ENCODE results near the gene PIGU. TPM values are rescaled to one million over a fixed set of nuclear protein-coding genes. Genes with fewer than 3 reads are reported as not detected.
"Not testable (repeated sequence)": the region's sequence is repeated elsewhere in the genome, so short reads cannot be mapped to it uniquely, and the experiment has no call there.

PIGU gene
- 20.3 TPM for polyA plus RNA-seq (ENCODE audit: insufficient read length)

DNA sequence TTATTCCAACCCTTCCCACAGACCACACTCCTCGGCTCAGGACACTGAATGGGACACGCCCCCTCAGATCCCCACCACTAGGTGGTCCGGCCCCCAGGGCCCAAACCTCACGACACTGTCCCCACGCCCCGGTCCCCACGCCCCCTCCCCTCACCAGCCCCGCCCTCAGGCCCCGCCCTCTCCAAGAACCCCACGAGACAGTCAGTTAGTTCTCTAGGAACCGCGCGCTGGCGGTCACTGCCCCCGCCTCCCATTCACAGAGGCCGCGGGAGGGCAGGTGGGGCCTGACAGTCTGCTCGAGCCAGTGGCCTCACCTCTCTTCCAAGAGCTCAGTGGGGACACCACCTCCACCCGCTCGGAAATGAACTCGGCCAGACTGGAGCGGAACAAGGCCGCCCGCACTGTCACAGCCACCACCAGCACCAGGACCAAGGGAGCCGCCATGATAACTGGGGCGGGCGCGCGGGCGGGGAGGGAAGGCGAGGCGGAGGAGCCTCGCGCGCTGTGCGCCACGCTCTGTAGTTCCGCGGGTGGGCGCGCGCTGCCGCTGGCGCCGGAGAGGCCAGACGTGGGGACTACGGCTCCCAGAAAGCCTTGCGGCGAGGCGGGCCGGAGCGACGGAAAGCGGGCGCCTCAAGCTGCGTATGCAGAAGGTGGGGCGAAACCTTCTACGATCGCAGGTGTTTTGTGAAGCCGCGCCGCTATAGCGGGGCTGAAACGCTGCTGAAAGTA is at the start of gene PIGU:
Gene PIGU, minus strand, starts transcription at position 451 of the 732 bp plus-strand sequence. Its CDS starts 7 bp downstream, at position 444.
- peak; percentile 87 for DNase-seq (ENCODE audit: low read depth)

DNA sequence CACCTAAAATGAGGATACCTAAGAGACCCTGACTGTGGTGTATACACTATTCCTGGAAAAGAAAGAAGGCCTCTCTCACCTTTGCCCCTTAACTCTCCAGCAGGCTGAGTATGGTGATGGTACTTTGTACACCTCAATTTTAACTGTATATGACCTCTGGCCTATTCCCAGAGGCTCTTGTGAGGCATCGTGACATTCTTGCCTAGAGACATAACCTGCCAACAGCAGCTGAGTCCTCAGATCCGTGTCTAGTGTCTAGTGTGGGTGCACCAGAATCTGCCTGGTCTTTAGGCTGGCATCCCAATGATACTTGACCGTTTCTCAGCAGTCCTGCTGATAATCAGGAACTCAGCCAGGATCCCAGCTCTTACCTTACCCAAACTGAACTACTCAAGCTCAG is 47.3 kb upstream of the PIGU start:
- DNase-seq (ENCODE audit: low read depth): no peak

DNA sequence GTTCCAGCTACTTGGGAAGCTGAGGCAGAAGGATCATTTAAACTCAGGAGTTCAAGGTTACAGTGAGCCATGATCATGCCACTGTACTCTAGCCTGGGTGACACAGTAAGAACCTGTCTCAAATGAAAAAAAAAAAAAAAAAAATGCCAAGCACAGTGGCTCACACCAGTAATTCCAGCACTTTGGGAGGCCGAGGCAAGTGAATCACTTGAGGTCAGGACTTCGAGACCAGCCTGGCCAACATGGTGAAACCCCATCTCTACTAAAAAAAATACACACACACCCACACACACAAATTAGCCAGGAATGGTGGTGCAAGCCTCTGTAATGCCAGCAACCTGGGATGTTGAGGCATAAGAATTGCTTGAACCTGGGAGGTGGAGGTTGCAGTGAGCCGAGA is 45.7 kb upstream of the PIGU start:
- DNase-seq (ENCODE audit: low read depth): not testable (repeated sequence)

- DNase-seq (ENCODE audit: low read depth): no peak
Observed at GRCh38 chr20:34720266-34720665, 43.4 kb upstream of the PIGU start.

GRCh38 chr20:34719242-34720017 is 42.5 kb upstream of the PIGU start:
- DNase-seq (ENCODE audit: low read depth): not testable (repeated sequence)

DNA sequence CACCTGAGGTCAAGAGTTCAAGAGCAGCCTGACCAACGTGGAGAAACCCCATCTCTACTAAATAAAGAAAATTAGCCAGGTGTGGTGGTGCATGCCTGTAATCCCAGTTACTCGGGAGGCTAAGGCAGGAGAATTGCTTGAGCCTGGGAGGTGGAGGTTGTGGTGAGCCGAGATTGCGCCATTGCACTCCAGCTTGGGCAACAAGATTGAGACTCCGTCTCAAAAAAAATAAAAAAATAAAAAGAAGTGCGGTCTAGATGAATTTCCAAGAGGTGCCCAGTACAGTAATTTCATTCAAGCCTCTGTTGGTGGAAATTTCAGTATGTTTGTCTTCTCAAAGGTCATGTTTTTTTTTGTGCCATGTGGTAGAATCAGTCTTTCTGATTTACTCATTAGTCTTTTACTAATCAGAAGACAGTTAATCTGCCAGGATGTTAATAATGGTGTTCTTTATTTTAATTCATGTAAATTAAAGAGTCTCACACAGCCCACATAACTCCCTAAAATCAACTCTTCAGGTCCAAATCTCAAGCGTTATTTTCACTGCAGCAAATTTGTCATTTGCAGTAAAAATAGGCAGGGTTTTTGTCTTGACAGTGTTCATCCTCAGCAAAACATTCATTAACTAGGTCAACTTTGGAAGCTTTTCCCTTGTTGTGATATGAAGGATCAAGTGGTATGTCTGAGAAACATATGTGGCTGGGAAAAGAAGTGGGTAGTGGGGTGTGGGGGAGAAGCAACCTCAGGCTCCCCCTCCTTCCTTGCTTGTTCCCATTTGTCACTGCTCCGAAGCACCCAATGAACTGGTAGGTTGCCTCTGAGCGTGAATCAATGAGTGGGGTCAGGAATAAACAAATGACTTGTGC is 40.6 kb upstream of the PIGU start:
- DNase-seq (ENCODE audit: low read depth): no peak

DNA sequence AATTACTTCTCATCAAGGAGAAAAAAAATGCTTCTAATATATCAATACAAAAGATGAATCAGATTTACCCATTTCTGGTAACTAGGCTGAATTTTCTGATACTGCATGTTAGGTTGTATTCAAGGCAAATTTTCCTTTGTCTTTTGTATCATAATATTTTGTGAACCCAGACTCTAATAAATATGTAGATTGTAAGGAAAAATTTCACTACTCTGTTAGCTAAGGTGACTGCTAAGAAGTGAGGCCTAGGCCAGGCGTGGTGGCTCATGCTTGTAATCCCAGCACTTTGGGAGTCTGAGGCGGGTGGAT is 40.0 kb upstream of the PIGU start:
- no peak for DNase-seq (ENCODE audit: low read depth)

DNA sequence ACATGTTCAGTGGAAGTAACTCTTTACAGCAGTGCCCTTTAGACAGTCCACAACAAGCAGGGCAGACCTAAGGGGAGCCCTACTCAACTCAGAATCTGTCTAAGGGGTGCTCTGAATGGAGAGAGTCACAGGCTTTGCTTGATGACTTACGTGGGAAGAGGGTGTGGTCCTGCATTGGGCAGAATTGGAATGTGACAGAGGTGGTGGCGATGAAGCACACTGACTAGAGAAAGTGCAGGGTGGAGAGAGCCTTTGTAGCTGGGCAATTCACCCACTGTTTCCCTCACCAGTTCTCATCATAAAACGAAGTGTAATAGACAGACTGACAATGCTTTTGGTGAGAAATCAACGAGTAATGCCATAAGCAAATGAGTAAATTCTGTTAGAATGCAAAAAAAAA is 38.5 kb upstream of the PIGU start:
- no peak for DNase-seq (ENCODE audit: low read depth)

GRCh38 chr20:34713944-34714515 is 37.1 kb upstream of the PIGU start:
- DNase-seq (ENCODE audit: low read depth): not testable (repeated sequence)

GRCh38 chr20:34713194-34713943 is 36.5 kb upstream of the PIGU start:
- DNase-seq (ENCODE audit: low read depth): no peak

DNA sequence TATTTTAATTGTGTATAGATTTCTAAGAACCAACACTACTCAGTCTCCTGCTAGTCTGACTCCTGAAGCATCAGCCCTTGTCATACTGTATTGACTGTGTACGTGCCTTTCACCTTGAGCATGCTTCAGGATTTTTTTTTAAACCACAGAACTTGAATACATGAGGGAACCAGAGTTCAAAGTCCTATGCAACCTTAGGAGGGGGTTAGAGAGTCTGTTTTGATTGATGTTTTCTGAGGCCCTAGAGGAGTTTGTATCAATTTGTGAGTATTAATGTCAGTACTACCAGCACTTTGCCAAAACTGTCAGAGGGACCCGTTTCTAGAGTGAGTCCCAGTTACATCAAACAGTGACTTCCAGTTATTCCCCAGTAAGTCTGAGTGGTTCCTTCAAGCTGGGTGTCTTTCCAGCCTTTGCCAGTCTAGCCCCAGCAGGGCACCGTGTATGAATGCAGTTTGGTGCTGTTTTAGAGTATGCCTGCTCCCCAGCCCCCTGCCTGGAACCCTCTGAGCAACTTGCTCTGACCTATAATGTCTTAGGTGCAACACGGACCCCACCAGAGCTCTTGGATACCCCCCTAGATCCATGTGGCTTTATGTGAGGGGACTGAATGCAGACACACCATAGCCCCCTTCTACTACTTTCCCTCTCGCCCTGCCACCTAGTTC is 35.8 kb upstream of the PIGU start:
- DNase-seq (ENCODE audit: low read depth): no peak

DNA sequence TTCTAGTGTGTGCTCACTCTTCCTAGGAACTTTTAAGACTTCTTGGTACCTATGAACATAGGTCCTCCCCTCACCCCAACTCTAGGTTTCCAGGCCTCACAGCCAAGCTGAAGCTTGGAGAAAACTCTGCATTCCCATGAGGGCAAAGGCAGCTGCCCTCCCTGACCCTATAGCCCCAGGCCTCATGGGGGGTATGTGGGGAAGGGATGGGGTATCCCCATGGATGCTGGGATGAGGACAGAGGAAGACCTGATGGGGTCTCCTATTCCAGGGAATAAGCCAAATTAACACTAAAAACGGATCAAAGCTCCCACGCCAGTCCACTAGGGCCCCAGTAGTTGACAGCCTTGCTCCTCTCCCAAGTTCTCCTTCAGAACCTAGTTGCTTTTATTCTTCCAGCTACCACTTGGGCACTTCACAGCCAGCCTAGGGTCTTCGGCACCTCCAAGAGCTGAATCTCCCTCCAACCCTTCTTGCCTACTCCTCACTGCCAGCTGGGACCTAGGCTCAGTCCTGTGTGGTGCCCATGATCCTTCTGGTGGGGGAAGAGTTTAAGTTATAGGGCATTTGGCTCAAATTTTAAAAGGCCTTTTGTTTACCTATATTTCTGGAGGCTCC is 35.0 kb upstream of the PIGU start:
- DNase-seq (ENCODE audit: low read depth): no peak

- no peak for DNase-seq (ENCODE audit: low read depth)
Observed at GRCh38 chr20:34710861-34711574, 34.1 kb upstream of the PIGU start.

DNA sequence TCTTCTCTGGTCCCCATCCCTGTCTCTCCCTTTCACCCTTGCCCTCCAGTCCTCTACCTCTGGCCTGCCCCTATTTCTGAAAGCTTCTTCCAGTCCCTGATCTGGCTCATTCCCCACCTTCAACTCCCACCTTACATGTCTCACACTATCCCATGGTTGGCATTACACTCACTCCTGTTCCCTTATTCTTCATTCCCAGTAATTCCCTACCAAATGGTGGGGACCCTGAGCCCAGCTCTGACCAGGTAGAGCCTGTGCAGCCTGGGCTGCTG is 33.6 kb upstream of the PIGU start:
- no peak for DNase-seq (ENCODE audit: low read depth)

DNA sequence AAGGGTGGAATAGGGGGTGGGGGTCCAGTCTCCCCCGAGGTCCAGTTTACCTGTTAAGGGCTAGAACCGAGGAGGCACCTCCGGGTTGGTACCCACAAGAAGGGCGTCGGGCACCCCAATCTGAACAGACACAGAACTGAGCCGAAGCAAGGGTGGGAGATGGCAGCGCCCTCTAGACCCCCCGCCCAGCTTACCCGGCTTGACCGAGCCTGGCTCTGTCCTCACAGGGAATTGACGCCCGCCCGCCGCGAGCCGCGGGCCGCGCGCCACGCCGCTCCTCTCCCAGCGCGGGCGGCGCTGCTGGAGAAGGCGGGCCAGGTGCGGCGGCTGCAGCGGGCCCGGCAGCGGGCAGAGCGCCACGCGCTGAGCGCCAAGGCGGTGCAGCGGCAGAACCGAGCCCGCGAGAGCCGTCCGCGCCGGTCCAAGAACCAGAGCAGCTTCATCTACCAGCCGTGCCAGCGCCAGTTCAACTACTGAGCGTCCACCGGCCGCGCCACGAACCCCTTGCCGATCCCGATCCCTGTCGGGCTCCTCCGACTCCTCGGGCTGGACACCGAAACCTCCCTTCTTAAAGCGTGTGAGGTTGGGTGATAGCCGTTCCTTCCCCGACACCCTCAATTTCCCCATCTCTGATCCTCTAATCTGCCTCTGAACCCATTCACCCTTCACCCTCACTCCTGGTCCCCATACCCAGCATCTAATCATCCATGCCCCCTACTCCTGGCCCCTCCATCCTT is 33.1 kb upstream of the PIGU start:
- DNase-seq (ENCODE audit: low read depth): no peak

- DNase-seq (ENCODE audit: low read depth): no peak
Observed at GRCh38 chr20:34709044-34709830, 32.3 kb upstream of the PIGU start.

GRCh38 chr20:34708621-34709043 is 31.7 kb upstream of the PIGU start:
- no peak for DNase-seq (ENCODE audit: low read depth)
